ENCODE data around the gene MPIG6B.
"Not testable (repeated sequence)": the region's sequence is repeated elsewhere in the genome, so short reads cannot be mapped to it uniquely, and the experiment has no call there.

MPIG6B gene

DNA sequence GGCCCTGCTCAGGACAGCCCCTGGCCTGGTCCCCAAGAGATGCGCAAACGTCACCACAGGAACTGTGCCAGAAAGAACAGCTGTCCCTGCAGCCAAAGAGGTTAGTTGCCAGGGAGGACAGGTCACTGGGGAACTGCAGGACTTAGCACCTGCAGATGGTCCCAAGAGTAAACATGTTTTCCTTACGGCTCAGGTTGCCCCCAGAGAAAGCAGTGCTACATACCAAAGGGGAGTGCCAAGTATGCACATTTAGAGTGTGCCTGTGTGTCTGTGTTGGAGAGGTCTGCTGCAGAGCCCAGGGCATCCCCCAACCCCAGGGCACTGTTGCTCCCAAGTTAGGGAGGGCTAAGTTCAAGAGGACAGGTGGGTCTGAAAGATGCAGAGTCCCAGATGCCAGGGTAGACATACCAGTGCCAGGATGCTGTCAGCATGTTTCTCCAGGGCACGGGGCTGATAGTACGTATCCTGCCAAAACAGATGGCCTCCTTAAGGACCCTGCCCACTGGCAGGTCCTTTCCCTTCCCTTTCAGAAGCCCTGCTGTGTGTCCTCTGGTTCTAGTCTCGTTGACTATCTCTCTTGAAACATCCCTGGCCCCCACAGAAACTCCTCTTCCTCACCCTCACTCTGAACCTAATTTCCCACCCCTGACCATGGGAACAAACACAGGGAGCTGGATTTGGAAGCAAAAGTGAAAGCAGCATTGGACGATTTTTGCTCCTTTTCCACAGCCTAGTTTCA is 21.3 kb upstream of the MPIG6B start:
- no peak for DNase-seq

DNA sequence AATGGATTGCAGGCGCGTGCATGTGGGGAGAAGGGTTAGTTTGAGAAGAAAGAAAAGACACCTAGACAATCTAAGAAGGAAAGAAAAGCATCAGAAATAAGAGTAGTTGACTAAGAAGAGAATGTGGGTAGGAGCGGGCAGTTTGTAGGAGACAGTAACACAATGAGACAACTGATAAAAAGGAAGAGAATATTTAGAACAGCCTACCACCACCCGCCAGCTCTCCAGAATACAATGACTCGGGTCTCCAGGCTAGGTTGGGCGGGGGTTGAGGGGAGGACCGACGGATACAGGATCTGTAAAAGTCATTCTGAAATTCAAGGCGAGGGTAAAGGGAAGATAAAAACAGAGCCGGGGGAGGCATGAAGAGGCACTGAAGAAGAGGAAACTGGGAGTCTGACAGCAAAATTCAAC is 20.8 kb upstream of the MPIG6B start:
- DNase-seq, result peak; percentile 33

DNA sequence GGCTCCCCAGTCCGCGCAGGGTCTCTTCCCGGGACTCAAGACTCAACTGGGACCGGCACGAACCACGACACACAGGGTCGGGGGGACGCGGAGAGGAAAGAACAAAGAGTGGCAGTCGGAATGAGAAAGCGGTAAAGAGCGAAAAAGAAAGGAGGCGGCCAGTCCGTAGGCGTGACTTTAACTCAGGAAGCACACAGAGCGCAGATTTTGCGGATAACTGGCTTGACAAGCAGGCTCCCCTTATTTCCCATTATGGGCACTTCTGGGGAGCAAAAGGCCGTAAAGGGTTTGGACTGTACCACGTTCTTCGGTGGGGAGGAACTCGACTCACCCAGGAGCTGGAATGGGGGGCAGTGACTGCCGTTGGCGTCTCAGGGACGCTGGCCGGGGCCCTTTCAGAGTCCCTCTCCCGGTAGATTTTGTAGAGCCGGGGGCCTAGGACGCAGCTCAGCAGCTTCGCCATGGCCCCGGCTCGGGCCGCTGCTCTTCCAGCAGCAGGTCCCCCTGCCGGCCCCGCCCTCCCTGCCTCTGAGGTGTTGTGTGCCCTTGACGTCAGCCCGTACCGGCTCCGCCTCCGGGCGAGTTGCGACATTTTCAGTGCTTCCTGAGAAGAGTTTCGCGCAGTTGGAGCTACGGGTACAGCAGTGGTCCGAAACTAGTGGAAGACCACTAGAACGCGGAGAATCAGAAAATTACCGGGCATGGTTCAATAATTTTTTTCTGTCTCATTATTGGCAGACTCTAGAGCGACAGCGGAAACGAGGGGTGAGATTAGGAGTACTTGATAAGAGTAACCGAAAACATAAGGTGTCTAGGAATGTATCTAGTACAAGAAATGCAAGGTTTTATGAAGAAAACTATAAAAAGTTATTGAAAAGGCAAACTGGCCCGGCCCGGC is 20.1 kb upstream of the MPIG6B start, which contains the start of gene ABHD16A:
Gene ABHD16A, minus strand, starts transcription at position 506 of the 898 bp plus-strand sequence. Its CDS starts 43 bp downstream, at position 463.
- peak; percentile 98 for DNase-seq

DNA sequence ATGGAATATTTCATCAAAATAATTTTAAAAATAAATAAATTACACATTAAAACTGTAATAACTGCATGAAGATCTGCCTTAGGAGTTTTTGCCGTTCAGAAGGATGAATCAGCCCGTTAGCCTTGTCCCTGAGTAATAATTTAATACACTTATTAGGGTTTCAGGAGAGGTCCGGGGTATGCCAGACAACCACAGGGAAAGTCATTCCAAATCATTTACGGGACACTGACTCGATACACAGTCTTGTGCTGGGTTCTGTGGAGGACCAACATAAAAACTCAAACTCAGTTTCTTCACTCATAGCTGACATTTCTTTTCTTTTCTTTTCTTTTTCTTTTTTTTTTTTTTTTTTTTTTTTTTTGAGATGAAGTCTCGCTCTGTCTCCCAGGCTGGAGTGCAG is 17.2 kb upstream of the MPIG6B start:
- no peak for DNase-seq

DNA sequence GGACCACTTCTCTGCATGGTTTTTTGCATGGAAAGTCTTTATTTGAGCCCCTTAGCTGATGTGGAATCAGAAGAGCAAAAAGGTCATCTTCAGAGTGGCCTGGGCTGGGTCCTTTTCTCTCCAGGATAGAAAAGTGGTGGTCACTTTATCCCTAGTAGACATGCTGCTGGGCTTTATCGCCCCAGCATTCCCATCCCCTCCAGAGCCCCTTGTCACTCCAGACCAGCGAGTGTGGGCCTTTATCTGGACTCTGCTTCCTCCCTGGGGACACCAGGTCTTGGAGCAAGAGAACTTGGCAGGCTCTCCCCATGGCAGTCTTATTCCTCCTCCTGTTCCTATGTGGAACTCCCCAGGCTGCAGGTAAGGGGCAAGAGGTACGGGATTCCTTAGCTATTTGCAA is 16.6 kb upstream of the MPIG6B start, which contains the start of gene LY6G6F:
Gene LY6G6F, plus strand, starts transcription at position 268 of the 400 bp plus-strand sequence. Its CDS starts 41 bp downstream, at position 309.
- DNase-seq, result no peak

DNA sequence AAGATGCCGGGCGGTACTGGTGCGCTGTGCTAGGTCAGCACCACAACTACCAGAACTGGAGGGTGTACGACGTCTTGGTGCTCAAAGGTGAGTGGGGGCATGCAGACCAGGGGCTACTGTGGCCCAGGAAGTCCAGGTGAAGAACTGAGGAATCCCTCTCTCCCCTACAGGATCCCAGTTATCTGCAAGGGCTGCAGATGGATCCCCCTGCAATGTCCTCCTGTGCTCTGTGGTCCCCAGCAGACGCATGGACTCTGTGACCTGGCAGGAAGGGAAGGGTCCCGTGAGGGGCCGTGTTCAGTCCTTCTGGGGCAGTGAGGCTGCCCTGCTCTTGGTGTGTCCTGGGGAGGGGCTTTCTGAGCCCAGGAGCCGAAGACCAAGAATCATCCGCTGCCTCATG is 15.5 kb upstream of the MPIG6B start:
- no peak for DNase-seq

DNA sequence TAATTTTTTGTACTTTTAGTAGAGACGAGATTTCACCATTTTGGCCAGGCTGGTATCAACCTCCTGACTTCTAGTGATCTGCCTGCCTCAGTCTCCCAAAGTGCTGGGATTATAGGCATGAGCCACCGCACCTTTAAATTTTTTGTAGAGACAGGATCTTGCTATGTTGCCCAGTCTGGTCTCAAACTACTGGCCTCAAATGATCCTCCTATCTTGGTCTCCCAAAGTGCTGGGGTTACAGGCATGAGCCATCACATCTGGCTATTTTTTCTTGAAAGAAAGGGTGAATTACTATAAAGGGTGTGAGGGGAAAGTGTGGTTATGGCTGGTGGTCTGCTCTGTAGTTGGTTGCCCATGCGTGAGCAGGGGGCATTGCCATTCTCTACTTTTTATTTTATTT is 14.9 kb upstream of the MPIG6B start:
- no peak for DNase-seq

DNA sequence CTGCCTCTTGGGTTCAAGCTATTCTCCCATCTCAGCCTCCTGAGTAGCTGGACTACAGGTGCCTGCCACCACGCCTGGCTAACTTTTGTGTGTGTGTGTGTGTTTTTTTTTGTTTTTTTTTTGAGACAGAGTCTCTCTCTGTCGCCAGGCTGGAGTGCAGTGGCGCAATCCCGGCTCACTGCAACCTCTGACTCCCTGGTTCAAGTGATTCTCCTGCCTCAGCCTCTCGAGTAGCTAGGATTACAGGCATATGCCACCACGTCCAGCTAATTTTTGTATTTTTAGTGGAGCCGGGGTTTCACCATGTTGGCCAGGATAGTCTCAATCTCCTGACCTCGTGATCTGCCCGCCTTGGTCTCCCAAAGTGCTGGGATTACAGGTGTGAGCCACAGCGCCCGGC is 14.0 kb upstream of the MPIG6B start:
- DNase-seq, result not testable (repeated sequence)

DNA sequence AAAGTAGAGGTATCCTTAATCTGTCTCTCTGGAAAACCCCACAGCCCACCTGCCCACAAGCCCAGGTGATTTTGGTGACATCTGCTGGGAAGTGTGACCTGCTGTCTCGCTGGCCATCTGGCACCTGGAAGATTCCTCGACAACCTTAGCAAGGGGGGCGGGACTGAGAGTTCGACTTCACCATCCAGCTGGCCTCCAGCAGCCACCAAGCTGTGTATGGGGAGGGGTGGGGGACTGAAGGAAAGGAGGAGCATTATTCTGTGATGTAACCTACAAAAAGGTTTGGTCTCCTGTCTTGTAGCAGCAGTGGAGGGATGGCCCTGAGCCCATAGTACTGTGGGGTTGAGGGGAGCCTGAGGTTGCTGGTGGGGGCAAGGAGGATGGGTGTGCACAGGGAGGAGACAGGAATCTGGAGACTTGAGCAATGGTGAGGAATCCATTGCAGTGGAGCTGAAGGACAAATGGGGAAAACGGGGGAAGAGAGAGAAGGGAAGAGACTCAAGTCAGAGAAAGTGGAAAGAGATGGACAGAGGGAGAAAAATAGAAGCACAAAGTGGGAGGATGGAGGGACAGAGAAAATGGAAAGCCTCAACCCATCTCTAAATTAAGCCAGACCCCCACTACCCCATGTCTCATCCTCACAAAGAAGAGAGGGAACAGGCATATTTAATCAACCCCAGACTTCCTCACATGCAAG is 12.5 kb upstream of the MPIG6B start:
- no peak for DNase-seq

DNA sequence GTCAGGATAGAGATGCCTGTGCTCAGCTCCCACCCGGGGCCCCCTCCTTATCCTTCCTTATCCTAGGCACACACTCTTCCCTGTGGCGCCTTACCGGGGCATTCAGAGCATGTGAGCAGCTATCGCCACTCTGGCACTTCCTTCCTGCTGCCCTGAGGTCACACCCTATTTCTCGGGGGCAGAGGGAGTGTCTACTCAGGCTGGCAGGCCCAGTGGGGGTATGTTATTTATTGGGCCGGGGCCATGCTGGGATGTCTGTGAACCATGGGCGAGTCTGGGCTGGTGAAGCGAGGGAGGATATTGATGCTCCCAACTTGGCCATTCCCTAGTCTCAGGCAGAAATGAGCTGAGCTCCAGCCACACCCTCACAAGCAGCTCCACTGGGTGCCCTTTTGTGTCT is 11.9 kb upstream of the MPIG6B start:
- no peak for DNase-seq

DNA sequence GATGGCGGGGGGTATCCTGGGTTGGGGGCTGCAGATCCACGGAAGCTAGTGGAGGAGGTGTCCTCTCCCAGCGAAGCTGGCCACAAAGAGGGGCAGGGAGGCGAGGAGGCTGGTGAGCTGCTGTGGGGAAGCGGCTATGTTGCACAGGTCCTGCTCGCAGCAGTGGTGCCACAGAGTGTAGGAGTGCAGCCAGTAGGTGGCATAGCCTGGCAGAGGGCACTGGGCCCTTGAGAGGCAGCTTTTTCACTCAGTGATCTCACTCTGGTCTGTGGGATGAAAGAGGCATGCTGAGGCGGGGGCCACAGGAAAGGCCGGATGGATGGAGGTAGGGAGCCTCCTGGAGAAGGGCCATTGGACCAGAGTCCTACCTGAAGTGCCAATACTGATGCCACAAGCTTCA is 10.9 kb upstream of the MPIG6B start:
- no peak for DNase-seq

DNA sequence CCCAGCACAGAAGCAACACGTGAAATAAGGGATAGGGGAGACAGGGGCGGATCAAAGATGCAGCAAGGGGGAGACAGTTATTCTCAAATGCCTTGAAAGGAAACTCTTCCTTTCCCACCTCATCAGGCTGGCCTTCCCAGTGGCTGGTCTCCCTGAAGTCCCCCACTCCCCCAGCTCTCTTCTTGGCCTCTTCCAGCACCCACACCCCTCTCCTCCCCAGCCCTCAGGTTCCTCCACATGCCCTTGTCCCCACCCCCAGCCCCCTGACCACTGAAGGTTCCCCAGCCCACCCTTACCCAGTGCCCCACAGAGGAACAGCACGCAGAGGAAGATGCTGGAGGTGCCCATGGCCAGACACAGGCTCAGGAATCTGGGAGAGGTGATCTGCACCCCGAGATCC is 9.7 kb upstream of the MPIG6B start:
- DNase-seq, result no peak

DNA sequence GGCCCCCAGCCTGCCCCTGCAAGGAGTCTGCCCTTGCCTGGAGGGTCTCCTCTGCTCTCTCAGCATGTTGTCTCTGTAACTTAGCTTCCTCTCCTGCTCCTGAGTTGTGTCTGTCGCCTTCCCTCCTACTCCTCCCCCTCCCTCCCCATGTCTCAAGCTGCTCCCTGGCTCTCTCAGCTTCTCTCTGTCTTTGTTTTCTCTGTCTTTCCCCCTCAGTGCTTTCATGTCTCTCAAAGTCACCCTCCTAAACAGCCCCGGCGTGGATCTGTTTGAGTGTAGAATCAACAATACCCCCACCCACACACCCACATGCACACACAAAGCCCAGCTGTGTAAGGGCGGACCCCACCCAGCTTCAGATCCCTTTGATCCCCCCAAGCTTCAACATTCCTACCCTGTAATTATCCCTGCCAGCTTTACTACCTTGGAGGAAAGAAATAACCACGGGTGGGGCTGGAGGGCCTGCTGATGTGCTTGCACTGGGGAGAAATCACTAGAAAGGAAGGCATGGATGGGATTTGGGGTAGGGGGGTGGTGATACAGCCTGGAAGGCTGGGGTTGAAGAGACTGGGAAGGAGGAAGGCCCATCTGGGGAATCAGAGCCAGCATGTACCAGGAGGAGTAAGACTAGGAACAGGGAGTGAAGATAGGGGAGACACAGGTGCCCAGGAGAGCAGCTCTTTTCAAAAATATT is 9.0 kb upstream of the MPIG6B start:
- peak; percentile 6 for DNase-seq

DNA sequence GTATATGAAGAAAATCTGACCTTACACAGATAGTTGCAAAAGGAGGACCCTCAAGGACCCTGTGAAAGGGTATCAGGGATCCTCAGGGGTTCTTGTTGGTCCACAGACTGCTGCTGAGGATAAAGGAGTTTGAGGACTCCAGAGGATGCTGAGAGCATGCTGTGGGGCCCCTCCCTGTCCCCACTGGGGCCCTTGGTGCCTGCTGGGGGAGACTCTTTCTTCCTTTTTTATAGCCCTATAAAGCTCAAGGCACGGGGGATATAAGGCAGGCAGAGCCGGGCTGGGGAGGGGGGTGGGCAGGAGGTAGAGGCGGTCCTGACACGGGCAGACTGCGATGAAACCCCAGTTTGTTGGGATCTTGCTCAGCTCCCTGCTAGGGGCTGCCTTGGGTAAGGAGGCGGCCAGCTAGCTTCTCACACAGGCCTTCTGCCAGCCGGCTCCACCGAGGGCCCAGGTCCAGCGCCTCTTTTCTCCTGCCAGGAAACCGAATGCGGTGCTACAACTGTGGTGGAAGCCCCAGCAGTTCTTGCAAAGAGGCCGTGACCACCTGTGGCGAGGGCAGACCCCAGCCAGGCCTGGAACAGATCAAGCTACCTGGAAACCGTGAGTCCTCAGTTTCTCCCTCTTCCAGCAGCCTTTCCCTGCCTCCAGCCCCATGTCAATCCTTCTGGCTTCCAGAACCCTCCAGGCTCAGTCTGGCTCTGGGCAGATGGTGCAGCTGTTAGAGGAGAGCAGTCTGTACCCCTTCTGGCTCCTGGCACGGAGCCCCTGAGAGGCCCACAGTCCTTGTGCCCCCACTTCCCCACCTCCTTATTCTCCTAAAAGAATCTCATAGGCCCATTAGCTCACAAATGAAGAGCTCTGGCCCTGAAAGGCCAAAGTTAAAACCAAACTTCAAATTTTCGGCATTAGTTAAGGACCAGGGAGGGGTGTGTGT is 7.9 kb upstream of the MPIG6B start, which contains the start of gene LY6G6D:
Gene LY6G6D, plus strand, starts transcription at position 327 of the 937 bp plus-strand sequence. Its CDS starts 8 bp downstream, at position 335.
- DNase-seq, result no peak

DNA sequence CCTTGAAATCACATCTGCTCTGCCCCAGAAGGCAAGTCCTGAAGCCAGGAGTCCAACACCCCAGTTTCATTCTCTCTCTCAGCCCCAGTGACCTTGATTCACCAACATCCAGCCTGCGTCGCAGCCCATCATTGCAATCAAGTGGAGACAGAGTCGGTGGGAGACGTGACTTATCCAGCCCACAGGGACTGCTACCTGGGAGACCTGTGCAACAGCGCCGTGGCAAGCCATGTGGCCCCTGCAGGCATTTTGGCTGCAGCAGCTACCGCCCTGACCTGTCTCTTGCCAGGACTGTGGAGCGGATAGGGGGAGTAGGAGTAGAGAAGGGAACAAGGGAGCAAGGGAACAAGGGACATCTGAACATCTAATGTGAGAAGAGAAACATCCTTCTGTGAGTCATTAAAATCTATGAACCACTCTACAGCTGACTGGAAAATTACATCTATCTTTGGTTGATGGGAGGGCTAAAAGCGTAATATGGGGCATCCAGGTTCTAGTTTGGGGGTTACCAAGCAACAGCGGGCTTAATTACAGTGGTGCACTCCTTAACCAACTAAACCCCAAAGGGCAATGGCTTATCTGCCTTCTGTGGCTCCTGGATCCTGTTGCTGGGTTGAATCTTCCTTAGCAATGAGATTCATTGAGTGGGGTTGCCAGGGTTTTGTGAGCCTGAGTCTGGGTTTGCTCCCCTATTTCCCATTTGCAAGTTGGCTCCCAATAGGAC is 5.5 kb upstream of the MPIG6B start:
- DNase-seq, result no peak

DNA sequence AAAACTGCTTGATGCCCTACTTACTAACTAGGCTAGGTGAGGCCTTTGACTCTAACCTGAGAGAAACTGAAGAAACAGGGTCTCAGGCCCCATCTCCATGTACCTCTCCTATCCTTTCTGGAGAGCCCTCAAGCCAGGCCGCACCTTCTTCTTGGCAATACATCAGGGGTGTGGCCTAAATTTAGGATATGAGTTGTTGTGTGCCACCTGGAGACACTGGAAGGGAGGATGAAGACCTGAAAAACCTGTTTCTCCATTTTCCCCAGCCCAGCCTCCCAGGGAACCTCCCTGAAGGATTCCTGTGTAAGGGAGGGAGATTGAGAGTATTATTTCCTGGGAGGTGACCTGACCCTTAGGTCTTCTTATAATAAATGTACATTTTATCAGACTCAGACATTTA is 4.9 kb upstream of the MPIG6B start:
- peak; percentile 51 for DNase-seq

DNA sequence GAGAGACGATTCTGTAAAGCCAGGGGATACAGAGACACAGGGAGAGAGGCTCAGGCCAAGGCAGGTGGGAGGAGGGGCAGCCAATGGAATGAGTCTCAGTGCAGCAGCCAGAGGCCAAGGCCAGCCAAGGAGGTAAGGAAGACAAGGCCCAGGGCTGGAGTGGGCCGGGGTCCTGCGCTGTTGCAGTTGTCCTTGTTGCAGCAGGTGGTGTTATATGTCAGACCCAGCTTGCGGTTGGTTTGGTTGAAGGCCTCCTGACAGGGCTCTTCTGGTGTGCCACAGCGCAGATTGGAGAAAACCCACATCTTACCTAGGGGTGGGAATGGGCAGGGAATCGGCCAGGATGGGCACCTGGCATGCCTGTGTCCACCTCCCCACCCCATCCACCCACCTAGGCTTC is 4.2 kb upstream of the MPIG6B start:
- no peak for DNase-seq

DNA sequence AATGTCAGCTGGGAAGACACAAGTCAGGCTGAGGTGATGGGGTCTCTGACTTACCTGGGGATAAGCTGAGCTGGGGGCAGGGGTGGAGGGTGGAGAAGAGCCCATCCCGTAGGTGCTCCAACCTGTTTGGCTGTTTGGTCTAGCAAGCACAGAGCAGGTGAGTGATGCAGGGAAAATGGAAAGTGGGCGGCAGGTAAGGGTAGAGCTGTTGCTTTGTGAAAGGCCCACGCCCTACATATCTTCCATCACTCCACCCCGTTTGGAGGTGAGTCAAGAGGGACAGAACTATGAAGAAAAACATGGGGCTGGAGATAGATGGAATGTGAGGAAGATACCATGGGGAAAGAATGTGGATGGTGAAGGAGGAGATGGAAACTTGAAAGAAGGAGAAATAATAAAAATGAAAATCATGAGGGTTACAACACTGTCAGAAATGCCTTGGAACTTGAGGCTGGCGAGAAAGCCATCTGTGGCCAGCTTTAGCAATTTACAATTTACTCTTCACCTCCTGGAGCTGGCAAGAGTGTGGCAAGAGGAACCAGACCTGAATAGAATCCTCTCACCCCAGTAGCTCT is 2.9 kb upstream of the MPIG6B start:
- no peak for DNase-seq

DNA sequence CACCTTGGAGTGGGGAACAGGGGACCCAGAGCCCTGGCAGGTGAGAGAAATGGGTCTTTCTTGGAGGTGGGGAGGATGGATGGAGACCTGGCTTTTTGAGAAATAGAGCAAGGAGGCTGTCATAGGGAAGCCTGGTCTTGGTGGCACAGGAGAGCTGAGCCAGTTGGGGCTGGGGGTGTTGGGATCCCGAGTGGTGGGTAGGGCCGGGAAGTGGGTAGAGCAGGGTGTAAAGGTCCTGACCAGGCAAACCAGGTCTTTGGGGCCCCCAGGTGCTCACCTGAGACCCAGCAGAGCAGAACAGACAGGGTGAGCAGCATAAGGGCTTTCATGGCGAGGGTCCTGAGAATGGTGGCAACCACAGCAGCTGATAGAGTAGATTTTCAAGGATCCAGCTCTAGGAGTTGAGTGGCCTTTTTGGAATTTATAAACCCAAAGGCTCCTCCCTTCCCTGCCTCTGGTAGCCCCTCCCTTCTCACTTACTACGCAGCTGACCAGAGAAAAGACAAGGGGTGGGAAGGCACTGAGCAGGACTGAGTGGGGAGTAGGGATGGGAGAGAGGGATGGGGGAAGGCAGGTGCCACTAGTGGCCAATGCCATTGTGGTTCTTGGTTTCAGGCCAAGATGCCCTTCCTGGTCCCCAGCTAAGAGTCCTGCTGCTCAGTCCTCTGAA is 1.7 kb upstream of the MPIG6B start, which contains the start of gene LY6G6C:
Gene LY6G6C, minus strand, starts transcription at position 396 of the 670 bp plus-strand sequence. Its CDS starts 67 bp downstream, at position 329.
- DNase-seq, result no peak

DNA sequence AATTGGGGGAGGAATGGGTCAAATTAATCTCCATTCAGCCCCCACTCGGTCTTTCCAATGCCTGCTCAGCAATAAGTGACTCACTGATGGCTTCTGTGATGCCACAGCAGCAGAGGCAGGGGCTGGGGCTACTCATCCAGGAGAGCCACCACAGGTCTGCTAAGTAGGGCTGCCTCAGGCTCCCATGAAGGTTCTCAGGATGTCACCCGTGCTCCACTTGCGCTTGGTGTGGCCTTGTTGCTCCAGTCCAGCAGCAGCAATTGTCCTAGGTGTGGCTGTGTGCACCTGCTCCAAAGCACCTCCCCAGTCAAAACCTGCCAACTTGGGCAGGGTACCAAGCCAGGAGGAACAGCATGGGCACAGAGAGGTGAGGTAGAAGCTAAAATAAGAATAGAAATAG is 1.0 kb upstream of the MPIG6B start:
- DNase-seq, result no peak

Data from NCI-H345 (cell line).